Activated gamma-delta T cell treated with anti-CD3 and anti-CD28 coated beads, Interleukin-2, amount 50 U/mL, for 16 hours (primary cell): ENCODE measurements around the gene LRP6.
A peak's percentile ranks its signal among the peaks of the same experiment; 100 is the strongest.
"Not testable (repeated sequence)": the region's sequence is repeated elsewhere in the genome, so short reads cannot be mapped to it uniquely, and the experiment has no call there.

Source experiments
- DNase-seq: peaks from one replicate; pipeline ENCODE4 v3.0.0-alpha.2; 2020; ENCODE audit warnings: low read depth

The LRP6 gene

DNA sequence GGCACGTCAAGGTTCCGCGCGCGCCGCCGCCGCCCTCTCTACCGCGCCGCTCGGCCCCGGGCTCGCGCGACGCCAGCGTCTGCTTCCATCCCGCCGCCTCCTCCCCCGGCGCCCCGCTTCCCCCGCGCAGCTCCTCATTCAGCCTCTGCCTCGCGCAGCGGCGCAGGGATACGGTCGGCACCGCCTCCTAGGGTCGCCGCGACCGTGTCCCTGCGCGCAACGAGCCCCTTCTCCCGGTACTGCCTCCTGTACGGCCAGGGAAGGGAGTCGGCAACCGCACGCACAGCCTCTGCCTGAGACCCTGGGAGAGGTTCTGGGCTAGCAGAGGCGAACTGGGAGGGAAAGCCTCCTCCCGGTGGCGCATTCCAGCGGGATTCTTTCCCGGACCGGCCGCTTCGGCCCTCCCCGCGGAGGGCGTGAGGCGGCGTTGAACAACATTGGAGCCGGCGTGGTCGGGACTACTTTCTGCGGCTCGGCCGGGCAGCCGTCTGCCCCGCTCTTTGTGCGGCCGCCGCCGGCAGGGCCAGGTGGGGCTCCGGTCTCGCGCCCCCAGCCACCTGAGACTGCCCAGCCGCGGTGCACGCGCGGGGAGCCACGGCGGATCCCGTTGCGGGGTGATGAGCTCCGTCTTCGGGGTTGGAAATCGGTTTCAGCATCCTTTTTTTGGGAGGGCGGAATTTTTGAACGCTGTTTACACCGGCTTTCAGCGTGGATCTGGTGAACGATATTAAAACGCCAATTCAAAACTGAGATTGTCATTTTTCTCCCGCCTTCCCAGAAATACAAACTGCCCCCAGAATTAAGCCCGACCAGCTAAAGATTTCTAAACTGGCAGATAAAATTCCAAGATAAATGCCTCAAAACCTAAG is at the start of gene LRP6:
Gene LRP6, minus strand, starts transcription at position 172 of the 869 bp plus-strand sequence. CDS start 309 bp downstream, outside the sequence.
- peak; percentile 33 for DNase-seq

DNA sequence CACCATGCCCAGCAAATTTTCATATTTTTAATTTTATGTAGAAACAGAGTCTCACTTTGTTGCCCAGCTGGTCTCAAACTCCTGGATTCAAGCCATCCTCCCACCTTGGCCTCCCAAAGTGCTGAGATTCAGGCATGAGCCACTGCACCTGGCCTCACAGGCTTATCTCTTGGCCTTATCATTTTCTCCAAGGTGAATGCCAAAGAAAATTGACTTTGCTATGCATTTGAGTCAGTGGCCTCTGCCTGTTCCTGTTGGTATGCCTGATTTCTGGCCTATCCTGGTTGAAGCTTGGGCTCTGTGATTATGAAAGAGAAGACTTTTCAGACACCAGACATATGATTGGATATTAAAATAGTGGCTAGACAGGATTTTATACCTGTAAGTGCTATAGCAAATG is 49.0 kb upstream of the LRP6 start:
- no peak for DNase-seq

DNA sequence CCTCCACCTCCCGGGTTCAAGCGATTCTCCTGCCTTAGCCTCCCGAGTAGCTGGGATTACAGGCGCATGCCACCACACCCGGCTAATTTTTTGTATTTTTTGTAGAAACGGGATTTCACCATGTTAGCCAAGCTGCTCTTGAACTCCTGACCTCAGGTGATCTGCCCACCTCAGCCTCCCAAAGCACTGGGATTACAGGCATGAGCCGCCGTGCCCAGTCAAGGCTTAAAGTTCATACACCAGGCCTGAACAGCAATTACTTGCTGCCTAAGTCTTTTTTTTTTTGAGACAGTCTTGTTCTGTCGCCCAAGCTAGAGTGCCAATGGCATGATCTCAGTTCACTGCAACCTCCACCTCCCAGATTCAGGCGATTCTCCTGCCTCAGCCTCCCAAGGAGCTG is 43.9 kb upstream of the LRP6 start:
- DNase-seq = not testable (repeated sequence)

GRCh38 chr12:12305568-12306300 is 38.9 kb upstream of the LRP6 start:
- no peak for DNase-seq

- no peak for DNase-seq
Measured at GRCh38 chr12:12302976-12303375, 36.1 kb upstream of the LRP6 start.

DNA sequence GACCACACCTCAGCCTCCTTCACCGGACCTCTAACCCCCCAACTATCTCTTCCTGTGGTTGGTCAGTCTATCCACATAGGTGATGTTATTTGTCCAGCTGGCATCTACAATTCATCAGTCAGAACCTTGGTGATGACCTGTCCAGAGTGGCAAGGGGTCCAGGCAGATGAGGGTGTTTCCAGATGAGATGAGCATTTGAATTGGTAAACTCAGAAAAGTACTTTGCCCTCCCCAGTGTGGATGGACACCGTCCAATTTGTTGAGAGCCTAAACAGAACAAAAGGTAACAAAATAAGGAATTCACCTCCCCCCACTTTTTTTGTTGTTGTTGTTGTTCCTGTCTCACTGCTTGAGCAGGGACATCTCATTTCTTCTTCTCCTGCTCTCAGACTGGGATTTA is 34.3 kb upstream of the LRP6 start:
- DNase-seq = no peak

DNA sequence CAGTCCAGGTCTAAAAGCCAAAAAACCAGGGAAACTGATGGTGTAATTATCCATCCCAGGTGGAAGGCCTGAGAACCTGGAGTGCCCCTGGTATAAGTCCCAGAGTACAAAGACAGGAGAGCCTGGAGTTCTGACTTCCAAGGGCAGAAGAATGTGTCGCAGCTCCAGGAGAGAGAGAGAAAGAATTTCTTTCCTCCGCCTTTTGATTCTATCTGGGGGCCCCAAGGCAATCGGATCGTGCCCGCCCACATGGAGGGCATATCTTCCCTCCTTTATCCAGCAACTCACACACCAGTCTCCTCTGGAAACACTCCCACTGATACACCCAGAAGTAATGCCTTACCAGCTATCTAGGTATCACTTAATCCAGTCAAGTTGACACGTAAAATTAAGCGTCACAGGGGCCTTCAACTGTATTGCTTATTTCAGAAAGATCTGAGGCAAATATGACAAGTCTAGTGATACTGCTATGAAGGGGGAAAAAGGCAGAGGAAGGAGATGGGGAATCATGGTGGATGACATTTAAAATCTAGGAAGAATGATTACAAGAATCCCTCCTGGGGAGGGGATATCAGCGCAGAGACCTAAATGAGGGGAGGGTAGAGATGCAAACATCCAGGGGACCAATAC is 30.5 kb upstream of the LRP6 start:
- no peak for DNase-seq

- DNase-seq = no peak
Measured at GRCh38 chr12:12294215-12295005, 27.6 kb upstream of the LRP6 start.

DNA sequence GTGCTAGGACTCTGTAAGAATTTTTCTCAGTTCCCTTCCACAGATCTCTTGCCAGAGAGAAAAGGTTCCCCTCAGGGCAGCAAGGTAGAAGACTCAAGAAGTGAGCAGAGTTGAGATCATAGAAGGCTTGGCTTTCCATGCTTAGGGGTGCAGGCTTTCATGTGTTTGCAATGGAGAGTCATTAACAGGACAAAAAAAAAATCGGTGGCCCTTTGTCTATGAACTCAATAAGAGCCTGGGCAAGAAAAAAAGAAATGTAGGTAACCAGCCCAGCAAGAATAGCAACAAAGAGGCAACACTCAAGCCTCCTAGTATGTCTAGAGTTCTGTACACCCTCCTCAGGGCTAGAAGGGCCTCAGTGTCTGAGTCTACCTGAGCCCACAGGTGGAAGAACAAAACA is 23.4 kb upstream of the LRP6 start:
- no peak for DNase-seq

GRCh38 chr12:12286441-12286840 is 19.6 kb upstream of the LRP6 start:
- no peak for DNase-seq

GRCh38 chr12:12282761-12283425 is 16.0 kb upstream of the LRP6 start:
- DNase-seq = no peak

- DNase-seq = no peak
Measured at GRCh38 chr12:12282202-12282601, 15.4 kb upstream of the LRP6 start.

- DNase-seq = no peak
Measured at GRCh38 chr12:12281134-12281533, 14.3 kb upstream of the LRP6 start.

DNA sequence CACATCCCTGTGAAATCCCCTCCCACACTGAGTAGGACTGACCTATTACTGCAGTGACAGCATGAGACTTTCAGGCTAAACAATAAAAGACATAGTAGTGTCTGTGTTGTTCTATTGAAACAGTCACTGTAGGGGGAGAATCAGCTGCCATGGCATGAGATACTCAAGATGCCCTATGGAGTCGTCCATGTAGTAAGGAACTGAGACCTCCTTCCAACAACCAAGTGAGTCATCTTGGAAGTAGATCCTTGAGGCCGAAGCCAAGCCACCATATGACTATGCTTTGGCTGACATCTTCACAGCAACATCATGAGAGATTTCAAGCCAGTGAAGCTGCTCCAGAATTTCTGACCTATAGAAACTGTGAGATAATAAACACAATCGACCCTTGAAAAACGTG is 12.1 kb upstream of the LRP6 start:
- no peak for DNase-seq

DNA sequence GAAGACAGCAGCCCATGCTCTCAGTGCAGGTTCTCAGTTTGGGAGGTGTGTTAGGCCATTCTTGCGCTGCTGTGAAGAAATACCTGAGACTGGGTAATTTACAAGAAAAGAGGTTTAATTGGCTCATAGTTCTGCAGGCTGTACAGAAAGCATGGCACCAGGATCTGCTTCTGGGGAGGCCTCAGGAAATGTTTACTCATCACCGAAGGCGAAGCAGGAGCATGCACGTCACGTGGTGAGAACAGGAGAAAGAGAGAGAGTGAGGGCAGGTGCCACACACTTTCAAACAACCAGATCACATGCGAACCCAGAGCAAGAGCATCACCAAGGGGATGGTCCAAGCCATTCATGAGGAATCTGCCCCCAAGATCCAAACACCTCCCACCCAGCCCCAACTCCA is 9.0 kb upstream of the LRP6 start:
- DNase-seq = no peak

GRCh38 chr12:12273291-12273957 is 6.6 kb upstream of the LRP6 start:
- no peak for DNase-seq

GRCh38 chr12:12272869-12273268 is 6.0 kb upstream of the LRP6 start:
- no peak for DNase-seq

DNA sequence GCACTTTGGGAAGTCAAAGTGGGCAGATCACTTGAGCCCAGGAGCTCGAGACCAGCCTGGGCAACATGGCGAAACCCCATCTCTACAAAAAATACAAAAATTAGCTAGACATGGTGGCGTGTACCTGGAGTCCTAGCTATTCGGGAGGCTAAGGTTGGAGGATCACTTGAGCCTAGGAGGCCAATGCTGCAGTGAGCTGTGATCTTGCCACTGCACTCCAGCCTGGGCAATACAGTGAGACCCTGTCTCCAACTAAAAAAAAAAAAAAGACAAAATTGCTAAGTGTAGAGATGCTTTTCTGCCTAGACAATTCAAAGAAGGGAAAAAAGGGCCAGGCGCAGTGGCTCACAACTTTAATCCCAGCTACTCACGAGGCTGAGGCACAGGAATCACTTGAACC is 3.4 kb upstream of the LRP6 start:
- no peak for DNase-seq

GRCh38 chr12:12267742-12268200 is 927 bp upstream of the LRP6 start:
- DNase-seq = no peak

DNA sequence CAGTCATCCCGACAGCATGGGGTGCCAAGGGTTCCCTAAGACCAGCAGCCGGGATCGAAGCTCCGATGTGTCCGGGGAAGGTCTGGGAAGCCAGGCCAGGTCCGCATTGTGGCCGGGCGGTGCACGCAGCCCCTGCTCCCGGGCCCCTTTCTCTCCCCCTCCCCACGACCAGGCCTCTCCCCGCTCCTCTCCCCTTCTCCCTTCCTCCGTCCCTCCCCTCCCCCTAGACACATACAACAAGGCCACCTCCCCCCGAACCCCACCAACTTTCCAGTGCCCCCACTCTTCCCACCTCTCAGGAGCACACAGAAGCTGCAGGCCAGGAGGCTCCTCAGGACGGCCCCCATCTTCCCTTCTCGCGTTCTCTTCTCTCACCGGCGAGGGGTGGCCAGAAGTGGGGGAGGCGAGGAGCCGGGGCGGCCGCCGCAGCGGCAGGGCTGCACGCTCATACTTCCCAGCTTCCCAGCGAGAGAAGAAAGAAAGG is 413 bp downstream of the LRP6 start:
- no peak for DNase-seq
